Measurements from ENCODE around the gene KANK2.
"Not testable (repeated sequence)": the region's sequence is repeated elsewhere in the genome, so short reads cannot be mapped to it uniquely, and the experiment has no call there.

The KANK2 gene

DNA sequence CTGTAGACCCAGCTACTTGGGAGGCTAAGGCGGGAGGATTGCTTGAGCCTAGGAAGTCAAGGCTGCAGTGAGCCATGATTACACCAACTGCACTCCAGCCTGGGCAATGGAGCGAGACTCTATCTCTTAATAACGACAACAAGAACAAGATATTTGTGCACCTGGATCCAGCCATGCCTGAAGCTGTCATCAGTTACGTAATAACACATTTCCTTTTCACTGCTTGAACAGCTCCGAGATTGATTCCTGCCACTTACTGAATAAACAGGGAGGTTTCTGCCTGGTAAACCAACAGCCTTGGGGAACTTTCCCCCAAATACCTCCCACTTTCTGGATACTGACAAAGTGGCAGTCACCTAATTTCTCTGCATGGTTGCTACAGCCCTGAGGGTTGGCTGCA is 5.4 kb downstream of the KANK2 start:
- TF ChIP-seq, protein P1, sequence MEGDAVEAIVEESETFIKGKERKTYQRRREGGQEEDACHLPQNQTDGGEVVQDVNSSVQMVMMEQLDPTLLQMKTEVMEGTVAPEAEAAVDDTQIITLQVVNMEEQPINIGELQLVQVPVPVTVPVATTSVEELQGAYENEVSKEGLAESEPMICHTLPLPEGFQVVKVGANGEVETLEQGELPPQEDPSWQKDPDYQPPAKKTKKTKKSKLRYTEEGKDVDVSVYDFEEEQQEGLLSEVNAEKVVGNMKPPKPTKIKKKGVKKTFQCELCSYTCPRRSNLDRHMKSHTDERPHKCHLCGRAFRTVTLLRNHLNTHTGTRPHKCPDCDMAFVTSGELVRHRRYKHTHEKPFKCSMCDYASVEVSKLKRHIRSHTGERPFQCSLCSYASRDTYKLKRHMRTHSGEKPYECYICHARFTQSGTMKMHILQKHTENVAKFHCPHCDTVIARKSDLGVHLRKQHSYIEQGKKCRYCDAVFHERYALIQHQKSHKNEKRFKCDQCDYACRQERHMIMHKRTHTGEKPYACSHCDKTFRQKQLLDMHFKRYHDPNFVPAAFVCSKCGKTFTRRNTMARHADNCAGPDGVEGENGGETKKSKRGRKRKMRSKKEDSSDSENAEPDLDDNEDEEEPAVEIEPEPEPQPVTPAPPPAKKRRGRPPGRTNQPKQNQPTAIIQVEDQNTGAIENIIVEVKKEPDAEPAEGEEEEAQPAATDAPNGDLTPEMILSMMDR (IDR thresholded peaks at IDR 0.05; ENCODE audit: insufficient read depth, low read depth, low read length, missing control alignments), result no peak
- no peak overlapping the region for H3K4me3 ChIP-seq (ENCODE audit: low read length)
- DNase-seq (ENCODE audit: low read depth), result no peak

DNA sequence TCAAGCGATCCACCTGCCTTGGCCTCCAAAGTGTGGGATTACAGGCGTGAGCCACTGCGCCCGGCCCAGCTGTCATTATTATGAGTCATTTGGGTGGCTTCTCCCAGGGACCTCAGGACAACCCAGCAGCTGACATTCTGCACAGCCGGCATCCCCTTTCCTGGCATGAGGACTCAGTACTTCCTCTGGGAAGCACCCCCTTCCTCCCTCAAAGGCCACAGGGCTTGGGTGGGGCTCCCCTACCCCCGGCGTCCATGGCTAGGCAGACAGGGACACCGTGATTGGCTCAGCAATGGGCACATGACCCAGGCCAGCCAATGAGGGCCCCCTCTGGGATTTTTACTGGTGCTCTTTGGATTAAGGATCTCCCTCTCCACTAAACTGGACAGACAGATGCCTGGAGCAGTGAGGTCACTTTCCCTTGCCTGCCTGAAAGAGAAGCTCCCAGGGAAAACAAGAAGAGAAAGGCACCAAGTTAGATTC is 6.0 kb downstream of the KANK2 start:
- TF ChIP-seq, protein P1 (IDR thresholded peaks at IDR 0.05; ENCODE audit: insufficient read depth, low read depth, low read length, missing control alignments), result no peak
- no peak for DNase-seq (ENCODE audit: low read depth)

DNA sequence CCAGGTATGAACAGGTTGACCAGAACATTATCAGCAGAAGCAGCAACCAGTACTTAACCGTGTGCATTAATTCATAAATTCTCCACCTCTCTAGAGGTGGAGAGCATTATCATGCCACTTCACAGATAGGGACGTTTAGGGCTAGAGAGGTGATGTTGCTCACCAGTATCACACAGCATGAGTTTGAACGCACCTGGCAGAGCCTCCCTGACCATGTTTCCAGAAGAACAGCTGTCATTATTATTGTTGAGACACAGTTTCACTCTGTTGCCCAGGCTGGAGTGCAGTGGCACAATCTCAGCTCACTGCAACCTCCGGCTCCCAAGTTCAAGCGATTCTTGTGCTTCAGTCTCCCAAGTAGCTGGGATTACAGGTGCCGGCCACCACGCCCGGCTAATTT is 6.8 kb downstream of the KANK2 start:
- no peak for DNase-seq (ENCODE audit: low read depth)
- TF ChIP-seq, protein P1 (IDR thresholded peaks at IDR 0.05; ENCODE audit: insufficient read depth, low read depth, low read length, missing control alignments), result no peak
- no peak overlapping the region for H3K4me3 ChIP-seq (ENCODE audit: low read length)

More for the DNA sequence above, 6.0 kb downstream of the KANK2 start:
- H3K4me3 ChIP-seq (ENCODE audit: low read length), result no peak overlapping the region

DNA sequence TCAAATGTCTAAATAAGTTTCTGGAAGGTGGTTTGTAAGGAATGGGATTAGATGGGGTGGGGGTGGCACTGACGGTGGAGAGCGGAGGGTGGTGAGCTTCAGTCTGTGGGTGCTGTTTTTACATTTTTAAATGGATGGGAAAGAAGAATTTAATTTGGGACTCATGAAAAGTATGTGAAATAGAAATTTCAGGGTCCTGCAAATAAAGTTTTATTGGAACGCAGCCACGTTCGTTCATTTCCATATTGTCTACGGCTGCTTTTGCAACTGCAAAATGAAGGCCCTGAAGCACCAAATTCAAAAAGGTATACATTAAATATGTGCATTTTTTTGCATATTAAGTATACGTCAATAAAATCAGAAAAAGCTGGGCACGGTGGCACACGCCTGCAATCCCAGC is 9.9 kb downstream of the KANK2 start:
- no peak for DNase-seq (ENCODE audit: low read depth)
- H3K4me3 ChIP-seq (ENCODE audit: low read length), result no peak overlapping the region
- TF ChIP-seq, protein P1 (IDR thresholded peaks at IDR 0.05; ENCODE audit: insufficient read depth, low read depth, low read length, missing control alignments), result no peak

DNA sequence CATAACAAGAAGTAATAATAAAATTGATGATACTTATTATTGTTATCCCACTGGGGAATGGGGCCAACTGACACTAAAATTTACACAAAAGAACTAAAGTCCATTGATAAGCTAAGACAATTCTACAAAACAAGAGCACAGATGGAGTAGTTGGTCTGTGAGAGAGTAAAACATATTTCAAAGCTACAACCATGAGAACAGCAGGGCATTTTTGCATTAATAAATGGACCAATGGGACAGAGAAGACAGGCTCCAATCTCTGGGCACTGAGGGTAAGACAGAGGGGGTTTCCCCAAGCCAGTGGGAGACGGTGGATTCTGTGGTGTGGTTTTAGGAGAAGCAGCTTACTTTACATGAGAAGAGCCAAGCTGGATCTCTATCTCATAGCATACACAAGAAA is 14.4 kb downstream of the KANK2 start:
- TF ChIP-seq, protein P1 (IDR thresholded peaks at IDR 0.05; ENCODE audit: insufficient read depth, low read depth, low read length, missing control alignments), result no peak
- DNase-seq (ENCODE audit: low read depth), result no peak
- no peak overlapping the region for H3K4me3 ChIP-seq (ENCODE audit: low read length)

DNA sequence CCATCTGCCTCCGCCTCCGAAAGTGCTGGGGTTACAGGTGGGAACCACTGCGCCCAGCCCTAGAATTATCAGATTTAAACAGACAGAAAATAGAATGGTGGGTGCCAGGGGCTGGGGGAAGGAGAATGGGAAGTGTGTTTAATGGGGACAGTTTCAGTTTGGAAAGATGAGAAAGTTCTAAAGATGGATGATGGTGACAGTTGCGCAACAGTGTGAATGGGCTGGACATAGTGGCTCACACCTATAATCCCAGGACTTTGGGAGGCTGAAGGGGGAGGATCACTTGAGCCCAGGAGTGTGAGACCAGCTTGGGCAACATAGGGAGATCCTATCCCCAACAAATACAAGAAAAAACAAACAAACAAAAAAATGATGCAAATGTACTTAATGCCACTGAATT is 15.9 kb downstream of the KANK2 start:
- H3K4me3 ChIP-seq (ENCODE audit: low read length), result no peak overlapping the region
- no peak for DNase-seq (ENCODE audit: low read depth)
- TF ChIP-seq, protein P1 (IDR thresholded peaks at IDR 0.05; ENCODE audit: insufficient read depth, low read depth, low read length, missing control alignments), result no peak

DNA sequence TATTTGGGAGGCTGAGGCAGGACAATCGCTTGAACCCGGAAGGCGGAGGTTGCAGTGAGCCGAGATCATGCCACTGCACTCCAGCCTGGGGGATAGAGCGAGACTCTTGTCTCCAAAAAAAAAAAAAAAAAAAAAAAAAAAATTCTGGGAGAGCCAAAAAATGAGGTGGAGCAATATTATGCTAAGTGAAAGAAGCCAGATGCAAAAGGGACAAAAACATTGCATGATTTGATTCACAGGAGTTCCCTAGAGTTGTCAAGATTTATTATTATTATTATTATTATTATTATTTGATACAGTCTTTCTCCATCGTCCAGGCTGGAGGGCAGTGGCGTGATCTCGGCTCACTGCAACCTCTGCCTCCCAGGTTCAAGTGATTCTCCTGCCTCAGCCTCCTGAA is 16.4 kb downstream of the KANK2 start:
- not testable (repeated sequence) for DNase-seq (ENCODE audit: low read depth); H3K4me3 ChIP-seq (ENCODE audit: low read length)

Measured in epithelial cell of esophagus (primary cell).